C4-2B (cell line): ENCODE results near the gene CRIP3.

Source experiments
- CTCF ChIP-seq: fragments of 450-650 bp; conservative IDR thresholded peaks from 2 replicates; pipeline ENCODE4 v1.5.1; 2017; ENCODE audit warnings: mild to moderate bottlenecking
- ZFX ChIP-seq: fragments of 450-650 bp; IDR thresholded peaks from 2 replicates; pipeline ENCODE4 v1.6.1; 2017

DNA sequence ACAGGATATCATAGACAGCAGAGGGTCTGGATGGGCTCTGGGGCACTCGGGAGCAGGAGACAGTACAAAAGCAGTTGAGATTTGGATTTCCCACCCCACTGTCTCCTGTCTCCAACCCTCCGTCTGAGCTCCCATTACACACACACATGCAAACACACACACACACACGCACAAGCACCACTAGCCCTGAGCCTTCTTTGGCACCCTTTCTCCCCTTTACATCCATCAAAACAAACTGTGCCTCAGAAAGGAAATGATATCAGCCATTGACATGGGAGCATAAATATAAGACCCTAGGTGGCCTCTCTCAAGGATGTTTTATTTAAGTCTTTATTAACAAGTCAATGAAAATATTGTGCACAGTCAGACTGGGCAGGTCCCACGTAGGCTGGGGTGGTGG, 47.8 kb downstream of the CRIP3 start:
- no peak for TF ChIP-seq CTCF
- no peak for TF ChIP-seq ZFX
